Stimulated activated CD8-positive, alpha-beta memory T cell treated with anti-CD3 and anti-CD28 coated beads, Interleukin-15, amount 100 ng/mL, for 1 hour (primary cell): Measurements from ENCODE around the gene ARHGEF7.
A peak's percentile ranks its signal among the peaks of the same experiment; 100 is the strongest.

Experiments used
- DNase-seq: peaks from one replicate; pipeline ENCODE4 v3.0.0-alpha.2; 2020; ENCODE audit warnings: low read depth

Gene ARHGEF7

GRCh38 chr13:111201304-111201940 is 86.3 kb downstream of the ARHGEF7 start:
- no peak for DNase-seq

- no peak for DNase-seq
Observed at GRCh38 chr13:111202156-111202621, 87.1 kb downstream of the ARHGEF7 start.

DNA sequence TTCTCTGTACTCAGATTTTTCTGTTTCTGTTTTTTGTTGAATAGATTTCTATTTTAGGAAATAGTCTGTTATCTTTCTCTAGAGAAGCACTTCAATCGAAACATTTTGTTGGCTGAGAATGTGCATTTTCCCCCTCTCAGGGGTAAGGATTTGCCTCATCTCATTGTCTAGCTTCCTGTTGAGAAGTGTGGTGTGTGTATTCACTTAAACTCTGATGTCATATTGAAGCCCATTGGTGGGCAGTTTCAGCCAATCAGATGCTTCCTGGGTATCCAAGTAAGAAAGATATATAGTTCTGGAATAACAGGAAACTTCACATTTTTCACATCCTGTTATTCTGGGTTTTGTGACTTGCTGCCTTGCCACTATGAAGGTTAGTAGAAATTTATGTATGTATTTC is 87.6 kb downstream of the ARHGEF7 start:
- no peak for DNase-seq

- no peak for DNase-seq
Observed at GRCh38 chr13:111203736-111204389, 88.8 kb downstream of the ARHGEF7 start.

- DNase-seq, result no peak
Observed at GRCh38 chr13:111204438-111205177, 89.5 kb downstream of the ARHGEF7 start.

DNA sequence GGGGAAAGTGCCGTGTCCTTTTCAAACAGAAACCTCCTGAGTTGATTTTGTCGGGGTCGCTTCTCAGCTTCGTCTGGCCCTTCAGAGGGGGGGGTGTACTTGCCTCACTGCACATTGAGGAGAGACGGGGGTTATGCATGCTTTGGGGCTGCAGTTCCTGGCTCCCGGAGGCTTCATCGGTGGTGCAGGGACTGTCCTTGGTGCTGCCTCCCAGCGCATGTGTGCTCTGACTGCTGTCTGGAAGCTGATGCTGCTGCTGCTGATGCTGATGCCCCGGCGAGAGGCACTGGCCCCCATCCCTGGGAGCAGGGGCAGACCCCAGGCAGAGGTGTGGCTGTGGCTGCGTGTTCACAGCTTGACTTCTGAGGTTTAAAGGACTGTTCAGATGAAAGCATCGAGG is 91.0 kb downstream of the ARHGEF7 start:
- DNase-seq, result no peak

- no peak for DNase-seq
Observed at GRCh38 chr13:111209613-111210012, 94.5 kb downstream of the ARHGEF7 start.

GRCh38 chr13:111210091-111210490 is 95.0 kb downstream of the ARHGEF7 start:
- no peak for DNase-seq

GRCh38 chr13:111210544-111211469 is 95.7 kb downstream of the ARHGEF7 start:
- DNase-seq, result no peak

GRCh38 chr13:111211789-111212516 is 96.8 kb downstream of the ARHGEF7 start:
- DNase-seq, result no peak

DNA sequence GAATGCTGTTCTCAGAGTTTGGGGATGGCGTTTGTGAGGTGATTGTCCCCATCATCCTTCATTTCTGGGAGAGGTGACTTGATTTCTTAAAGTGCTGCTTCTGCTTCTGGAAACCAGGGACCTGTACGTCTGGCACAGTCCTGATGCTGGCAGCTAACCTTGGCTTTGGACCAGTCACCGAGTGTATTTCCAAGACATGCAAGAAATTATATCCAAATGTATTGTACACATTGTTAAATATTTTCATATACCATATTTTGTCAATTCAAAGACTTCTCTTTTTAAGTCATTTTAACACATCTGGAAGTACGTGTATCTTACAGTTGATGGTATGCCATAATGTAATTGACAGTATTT is 97.4 kb downstream of the ARHGEF7 start:
- no peak for DNase-seq

GRCh38 chr13:111213964-111214726 is 99.0 kb downstream of the ARHGEF7 start:
- DNase-seq, result no peak

DNA sequence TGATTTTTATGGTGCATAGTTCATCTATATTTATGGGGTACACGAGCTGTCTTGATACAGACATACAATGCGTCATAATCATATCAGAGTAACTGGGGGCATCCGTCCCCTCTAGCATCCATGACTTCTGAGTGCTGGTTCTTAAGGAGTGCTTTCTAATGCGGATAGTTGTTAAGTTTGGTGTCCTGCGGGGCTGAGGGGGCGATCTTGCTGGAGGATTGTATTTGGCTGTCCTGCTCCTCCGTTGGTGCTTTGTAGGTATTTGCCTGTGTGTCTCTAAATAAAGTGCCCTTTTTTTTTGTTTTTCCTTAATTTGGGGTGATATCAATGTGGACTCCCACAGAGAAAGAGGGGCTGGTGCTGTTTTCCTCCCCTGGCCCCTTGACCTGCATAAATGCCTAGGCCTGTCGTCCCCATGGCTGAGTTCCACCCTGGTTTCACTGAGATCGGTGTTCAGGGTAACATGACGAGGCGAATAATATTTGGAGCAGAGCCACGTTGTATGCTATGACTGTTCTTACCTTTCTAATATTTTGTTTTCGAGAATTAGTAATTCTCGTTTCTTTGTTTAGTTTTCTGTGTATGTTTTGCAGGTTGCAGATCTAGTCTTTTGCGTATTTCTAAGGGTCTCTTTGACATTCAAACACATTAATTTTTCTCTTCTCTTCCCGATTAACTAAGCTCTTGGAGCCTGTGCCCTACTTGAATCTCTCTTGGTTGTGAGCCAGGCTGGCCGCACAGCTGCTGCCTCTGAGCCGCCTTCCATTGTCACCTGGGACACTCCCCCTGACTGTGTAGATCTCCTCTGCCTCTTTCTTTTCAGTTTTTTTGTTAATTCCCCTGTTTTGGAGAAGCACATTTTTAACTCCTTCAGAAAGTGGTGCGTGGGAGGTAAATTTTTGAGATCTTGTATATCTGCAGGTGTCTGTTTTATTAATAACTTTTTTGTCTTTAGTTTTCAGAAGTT is 100.3 kb downstream of the ARHGEF7 start:
- DNase-seq, result no peak

DNA sequence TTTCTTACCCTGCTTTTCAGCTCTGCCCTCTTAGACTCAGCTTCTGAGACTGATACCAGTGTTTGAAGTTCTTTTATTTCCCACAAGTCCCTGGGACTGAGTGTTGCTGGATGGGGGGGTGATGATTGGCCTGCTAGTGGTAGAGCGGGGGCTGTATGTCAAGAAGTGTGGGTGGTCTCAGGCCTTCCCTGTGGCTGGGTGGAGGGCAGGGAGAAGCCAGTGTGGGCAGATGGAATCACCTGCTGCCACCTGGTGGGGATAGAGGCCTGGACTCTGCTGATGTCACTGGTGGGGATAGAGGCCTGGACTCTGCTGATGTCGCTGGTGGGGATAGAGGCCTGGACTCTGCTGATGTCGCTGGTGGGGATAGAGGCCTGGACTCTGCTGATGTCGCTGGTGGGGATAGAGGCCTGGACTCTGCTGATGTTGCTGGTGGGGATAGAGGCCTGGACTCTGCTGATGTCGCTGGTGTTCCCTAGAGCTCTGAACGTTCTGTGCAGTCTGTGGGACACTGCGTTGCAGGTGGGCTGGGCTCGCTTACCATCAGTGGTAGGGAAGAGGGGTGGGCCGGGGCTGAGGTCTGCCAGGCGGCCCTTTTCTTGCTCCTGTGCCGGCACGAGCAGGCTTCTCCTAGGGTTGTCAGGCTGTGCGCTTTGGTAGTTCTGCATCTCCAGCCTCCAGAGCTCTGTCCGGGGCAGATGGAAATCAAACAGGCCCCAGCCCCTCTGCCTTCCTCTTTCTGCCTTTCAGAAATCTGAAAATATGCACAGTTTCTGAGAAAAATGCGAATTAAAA is 101.3 kb downstream of the ARHGEF7 start:
- DNase-seq, result peak; percentile 15

GRCh38 chr13:111217641-111218040 is 102.5 kb downstream of the ARHGEF7 start:
- no peak for DNase-seq

- DNase-seq, result no peak
Observed at GRCh38 chr13:111219280-111219679, 104.2 kb downstream of the ARHGEF7 start.

GRCh38 chr13:111219950-111220349 is 104.8 kb downstream of the ARHGEF7 start:
- DNase-seq, result no peak

DNA sequence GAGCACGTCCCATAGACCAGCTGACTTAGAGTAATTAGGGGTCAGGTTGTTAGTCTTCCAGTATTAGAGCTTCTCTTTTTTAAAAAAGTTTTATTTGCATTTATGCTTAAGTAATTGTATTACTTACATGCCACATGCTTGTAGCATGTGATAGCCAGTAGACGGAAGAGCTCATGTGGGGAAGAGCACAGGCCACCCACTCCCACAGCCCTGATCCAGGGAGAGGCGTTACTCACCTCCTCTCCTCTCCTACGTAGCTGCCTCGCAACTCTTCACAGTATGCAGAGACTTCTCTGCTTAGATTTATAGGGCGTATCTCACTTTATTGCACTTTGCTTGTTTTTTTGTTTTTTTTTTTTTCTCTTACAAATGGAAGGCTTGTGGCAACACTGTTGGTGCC is 110.1 kb downstream of the ARHGEF7 start:
- DNase-seq, result no peak
